HG02678 (cell line): ENCODE data around the gene CGNL1.

Source experiments
- ATAC-seq: cut with Tn5 transposase; IDR thresholded peaks from one replicate; pipeline ENCODE4 v1.9.1; 2021; ENCODE audit warnings: mild to moderate bottlenecking, moderate library complexity; ENCODE audit not compliant: unreplicated experiment

Gene CGNL1

DNA sequence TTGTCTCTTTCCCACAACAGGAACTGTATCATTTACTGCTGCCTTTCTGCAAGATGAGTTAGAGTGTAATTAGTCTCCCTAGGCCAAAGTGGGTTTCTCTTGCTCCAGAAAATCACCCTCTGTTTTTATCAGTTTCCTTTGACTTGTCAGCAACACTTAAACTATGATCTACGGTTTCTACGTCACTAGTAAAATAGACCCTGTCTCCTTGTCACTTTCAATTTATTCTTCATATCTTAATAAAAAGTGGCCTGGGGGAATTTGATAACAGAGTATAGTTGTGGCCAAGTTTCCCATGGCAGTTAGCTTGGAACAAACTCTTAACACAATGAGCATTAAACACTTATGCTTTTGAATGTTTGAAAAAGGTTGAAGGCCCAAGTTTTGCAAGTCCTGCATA lies 79.6 kb downstream of the CGNL1 start:
- no peak for ATAC-seq

DNA sequence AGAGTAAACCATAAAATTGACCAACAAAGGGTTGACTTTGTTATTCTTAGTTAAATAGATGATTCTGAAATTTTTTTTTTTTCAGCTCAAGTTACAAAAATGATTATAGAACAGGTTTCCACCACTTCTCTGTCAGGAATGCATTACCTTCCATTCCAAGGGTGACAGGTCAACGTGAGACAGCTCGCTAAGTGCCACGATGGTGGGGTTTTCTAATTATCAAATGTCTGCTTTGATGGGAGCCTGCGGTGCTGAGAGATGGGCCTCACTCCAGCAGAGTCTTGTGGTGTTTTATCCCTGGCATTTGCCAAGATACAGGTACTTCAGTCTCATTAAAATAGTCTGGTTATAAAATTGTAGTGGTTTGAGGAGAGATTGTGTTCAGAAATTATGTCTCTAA lies 80.3 kb downstream of the CGNL1 start:
- no peak for ATAC-seq

DNA sequence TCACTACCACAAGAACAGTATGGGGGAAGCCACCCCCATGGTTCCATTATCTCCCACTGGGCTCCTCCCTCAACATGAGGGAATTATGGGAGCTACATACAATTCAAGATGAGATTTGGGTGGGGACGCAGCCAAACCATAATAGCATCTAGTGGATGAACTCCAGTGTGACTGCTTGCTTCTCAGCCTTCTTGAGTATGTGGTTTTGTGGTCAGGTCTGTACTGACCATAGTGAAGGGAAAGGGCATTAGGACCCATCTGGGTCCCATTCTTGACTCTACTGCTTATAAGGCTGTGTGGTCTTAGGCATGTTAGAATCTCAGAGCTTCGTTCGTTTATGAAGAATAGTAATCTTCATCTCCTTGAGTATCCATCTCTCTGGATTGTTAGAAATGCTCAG lies 81.4 kb downstream of the CGNL1 start:
- no peak for ATAC-seq

DNA sequence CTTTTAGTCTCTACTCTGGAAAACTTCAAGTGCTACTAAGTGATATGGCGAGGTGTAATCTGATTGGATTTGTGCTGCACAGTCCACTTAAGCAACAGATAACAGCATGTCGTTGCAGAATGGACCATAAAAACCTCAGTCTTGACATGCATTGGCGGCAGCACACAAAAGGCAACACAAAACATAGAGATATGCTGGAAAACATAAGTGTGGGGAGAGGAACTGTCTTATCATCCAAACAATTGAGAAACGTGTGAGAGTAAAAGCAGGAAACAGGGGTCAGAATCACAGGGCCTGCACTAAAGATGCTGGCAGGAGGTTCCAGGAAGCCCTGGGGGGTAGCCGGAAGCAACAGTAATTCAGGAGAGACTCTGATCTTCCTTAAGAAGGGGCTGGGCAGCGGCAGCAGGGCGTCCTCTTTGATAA lies 82.1 kb downstream of the CGNL1 start:
- no peak for ATAC-seq

DNA sequence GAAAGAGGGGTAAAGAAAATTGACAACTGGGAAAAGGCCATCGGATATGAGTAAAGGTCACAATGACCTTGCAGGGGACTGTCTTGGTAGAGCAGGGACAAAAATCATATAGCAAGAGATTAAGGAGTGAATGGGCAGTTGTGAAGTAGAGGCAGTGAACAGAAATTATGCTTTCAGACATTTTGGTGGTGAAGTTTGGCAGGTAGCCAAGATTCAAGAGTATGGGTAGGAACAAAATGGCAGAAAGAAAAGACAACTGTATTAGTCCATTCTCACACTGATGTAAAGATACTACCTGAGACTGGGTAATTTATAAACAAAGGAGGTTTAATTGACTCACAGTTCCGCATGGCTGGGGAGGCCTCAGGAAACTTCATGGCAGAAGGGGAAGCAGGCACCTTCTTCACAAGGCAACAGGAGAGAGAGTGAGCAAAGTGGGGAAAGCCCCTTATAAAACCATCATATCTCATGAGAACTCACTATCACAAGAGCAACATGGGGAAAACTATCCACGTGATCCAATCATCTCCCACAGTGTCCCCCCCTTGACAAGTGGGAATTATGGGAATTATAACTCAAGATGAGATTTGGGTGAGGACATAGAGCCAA lies 84.0 kb downstream of the CGNL1 start:
- no peak for ATAC-seq

DNA sequence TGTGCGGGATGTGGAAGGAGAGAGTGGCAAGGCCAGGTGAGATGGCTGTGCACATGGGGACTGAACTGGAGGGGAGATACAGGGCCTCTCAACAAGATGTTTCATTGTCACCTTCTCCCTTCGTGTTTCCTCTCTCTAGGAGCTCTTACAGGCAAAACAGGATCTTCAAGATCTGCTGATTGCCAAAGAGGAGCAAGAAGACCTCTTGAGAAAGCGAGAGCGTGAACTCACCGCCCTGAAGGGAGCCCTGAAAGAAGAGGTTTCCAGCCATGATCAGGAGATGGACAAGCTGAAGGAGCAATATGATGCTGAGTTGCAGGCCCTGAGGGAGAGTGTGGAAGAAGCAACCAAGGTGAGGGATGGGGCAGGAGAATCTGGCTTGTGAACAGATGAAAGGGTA lies 85.2 kb downstream of the CGNL1 start:
- no peak for ATAC-seq

DNA sequence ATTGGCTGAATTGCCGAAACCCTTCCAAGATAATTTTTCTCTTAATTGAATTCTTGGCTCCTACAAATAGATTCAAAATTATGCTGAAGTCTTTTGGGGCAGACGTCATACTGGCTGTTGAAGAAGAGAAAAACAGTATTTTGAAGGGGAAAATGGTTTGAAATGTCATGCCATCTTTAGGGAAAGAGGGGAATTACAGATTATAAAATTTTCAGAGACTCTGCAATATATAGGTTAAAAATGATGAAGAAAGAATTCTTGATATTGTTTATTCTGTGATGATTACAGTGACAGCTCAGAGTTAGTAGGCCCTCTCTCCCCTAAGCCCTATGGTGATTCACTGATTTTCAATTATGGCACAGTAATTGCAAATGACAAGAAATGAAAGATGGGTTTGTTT lies 86.1 kb downstream of the CGNL1 start:
- no peak for ATAC-seq

DNA sequence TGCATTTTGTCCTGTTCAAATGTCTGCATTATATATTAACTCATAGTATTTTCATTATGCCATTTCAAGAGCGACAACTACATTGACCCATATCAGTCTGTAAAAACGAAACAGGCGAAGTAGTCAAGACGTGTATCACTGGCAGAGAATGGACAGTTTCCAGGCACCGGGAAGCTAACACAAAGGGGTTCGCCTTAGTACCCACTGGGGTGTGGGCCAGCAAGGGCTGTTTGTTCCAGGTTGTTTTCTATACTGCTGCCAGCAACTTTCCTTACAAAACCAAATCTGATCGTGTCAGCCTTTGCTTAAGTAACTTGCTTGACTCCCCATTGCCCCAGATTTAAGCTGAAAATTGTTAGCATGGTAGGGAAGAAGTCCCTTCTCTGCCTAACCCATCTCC lies 87.1 kb downstream of the CGNL1 start:
- no peak for ATAC-seq

DNA sequence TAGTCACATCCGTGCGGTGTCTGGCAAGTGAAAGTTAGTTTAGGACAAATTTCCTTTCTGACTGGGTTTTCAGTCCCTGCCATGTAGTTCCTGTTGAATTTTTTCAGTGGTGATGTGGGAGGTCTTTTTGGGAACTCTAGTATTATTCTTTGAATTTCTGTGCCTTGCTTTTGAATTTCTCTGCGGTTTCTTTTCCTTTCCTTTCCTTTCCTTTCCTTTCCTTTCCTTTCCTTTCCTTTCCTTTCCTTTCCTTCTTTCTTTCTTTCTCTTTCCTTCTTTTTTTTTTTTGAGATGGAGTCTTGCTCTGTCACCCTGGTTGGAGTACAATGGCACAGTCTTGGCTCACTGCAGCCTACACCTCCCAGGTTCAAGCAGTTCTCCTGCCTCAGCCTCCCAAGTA lies 88.2 kb downstream of the CGNL1 start:
- ATAC-seq = no peak

DNA sequence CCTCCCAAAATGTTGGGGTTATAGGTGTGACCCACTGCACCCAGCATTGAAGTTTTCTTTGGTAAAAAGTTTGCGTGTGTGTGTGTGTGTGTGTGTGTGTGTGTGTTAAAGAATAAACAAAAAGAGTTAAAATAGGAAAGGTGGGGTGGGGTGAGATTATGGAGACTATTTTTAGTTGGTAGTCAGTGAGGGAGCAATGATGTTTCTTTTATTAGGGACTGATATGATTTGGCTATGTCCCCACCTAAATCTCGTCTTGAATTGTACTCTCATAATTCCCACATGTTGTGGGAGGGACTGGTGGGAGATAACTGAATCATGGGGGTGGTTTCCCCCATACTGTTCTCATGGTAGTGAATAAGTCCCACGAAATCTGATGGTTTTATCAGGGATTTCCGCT lies 92.2 kb downstream of the CGNL1 start:
- no peak for ATAC-seq

DNA sequence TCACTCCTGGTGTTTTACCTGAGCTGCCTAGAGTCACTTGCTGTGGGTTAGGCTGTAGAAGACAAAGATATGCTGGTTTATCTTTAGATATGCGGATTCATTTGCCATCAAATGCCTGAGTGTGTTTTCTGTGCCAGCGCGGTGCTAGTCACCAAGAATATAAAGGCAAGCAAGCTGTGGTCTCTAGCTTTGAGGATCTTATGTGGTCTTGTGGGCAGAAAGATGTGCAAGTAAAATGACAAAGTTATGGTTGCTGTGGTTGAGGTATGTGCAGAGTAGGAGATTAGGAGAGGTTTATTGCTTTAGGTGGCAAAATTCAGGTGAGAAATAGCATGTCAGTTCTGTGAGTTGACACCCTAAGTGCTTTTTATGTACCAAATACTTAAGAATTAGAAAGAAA lies 94.2 kb downstream of the CGNL1 start:
- ATAC-seq = no peak

DNA sequence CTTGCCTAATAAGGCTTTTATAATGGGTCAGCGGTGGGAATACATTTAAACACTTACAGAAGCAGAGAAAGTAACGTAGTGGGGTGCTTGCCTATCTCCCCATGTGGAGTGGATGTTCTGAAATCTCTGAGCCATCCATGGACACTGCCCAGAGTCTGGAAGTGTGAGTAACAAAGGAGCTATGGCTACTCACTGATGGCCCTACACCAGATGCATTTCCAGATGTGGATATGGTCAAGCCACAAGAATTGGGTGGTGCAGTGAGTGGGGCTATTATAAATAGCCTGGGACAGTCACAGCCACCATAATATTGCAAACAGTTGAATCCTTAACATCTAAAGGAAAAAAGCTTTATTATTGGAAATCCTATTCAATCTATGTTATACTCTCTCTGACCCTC lies 96.6 kb downstream of the CGNL1 start:
- ATAC-seq = no peak

DNA sequence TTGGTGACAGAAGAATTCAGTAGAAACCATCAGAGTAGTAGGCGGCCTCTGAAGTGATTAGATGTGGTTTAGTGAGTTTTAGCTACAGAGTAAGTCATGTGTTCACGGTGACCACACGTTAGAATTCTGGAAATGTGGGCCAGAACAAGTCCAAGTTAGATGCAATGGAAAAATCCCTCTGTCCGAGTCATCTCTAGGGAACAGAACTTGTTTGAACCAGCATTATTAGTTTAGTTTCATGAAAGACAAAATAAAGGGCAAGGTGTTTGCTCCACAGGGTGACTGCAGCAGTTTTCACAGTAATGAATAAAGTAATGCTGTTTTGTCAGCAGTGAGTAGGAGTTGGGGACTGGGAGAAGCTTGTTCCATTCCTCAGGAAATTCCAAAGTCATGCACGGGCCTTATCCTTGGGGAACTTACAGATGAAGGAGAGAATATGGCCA lies 100.2 kb downstream of the CGNL1 start:
- ATAC-seq = no peak

DNA sequence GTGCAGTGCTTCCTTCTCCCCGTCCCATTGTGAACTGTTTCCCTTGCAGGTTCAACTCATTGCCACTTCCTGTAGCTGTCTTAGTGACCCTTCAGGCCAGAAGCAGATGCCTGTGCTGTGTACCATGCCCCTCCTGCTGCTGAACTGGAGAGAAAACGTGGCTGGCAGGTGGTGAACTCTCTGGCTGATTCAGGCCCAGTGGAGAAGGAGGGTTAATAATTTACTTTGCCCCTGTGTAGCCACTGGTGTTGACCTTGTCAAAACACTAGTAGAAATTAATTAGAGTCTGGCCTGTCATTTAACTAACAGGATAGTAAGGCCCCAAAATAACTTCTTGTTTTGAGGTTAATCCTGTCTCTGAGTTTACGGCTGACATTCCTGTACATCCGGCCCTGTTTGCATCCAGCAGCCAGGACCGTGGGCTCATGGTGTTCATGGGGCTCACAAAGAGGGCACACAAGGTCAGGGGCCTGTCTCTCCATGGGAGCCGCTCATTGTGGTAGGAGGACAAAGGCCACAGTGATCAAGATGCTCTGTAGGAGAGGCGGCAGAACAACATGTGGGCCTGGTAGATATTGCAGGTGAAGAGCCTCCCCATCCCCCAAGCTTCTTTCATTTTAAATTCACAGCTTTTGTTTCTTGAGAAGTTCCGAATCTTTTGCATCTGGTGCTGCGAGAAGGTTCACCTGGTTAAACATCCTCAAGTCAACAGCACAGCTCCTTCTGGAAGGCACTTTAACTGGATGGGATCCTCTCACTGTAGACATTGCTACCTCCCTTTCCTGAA lies 101.6 kb downstream of the CGNL1 start:
- peak; percentile 63 for ATAC-seq

DNA sequence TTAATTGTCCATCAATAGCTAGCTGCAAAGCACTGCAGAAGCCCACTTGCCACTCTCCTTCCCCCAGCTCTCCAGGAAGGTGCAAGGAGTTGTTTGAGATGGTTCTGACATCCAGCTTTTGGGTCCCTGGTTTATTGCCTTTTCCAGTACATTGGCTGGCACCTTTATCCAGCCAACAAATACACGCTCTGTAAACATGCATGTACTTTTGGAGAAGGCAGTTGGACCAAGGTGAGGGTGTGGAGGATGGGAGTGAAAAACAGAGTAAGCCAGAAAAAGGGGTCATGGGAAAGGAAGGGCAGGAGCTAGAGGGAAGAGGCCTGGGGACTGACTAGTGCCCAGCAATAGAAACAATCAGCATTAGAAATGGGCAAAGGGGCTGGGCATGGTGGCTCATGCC lies 102.7 kb downstream of the CGNL1 start:
- no peak for ATAC-seq

DNA sequence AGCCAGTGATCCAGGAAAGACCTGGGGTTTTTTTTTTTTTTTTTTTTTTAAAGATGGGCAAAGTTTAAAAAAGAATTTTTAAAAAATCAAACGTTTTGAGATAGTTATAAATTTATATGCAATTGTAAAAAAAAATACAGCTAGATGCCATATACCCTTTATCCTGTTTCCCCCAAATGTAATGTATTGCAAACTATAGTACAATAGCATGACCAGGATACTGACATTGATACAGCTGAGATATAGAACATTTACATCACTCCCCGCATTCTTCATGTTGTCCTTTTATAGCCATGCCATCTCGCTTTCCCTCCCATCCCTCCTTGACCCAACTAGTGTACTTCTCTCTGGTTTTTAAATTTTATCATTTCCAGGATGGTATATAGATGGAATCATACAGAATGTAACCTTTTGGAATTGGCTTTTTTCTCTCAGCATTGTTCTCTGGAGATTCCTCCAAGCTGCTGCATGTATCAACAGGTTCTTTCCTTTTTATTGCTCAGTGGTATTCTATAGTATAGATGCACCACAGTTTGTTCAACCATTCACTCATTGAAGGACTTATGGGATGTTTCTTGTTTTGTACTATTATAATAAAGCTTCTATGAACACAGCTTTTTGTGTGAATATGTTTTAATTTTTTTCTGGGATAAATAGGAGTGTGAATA lies 104.9 kb downstream of the CGNL1 start:
- ATAC-seq = no peak

DNA sequence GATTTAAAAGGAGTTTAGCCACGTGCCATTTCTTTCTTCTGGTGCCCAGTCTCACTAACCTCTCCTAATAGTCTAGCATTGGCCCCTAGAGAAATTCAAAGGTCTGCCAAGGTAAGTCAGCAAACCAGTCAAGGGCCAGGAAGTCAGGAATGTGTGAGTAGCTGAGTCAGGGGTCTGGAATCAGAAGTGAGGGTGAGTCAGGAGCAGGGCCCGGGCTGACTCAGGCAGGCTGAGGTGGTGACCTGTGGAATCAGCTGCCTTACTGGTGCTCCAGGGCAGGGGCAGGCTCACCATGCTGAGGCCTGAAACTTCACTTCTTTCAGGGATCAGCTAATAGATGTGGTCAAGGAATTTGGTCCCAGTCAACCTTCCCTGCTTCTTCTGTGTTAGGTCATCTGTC lies 109.6 kb downstream of the CGNL1 start:
- ATAC-seq = no peak

DNA sequence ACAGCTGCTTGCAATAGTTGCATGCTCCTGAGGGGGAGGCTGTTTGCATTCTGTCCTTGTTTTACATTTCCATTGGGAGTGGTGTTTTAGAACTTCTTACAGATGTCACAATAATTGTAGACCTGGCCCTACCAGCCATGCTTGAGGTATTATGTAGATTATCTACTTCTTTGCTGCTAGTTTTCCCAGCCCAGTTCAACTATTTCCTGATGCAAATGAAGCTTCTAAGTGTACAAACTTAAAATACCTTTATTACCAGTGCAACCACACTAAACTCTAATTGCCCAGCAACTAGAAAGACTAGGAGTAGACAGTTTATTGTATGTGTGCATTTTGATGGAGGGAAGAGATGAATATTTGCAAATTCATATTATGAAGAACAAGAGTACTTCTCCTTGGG lies 110.5 kb downstream of the CGNL1 start:
- ATAC-seq = no peak

DNA sequence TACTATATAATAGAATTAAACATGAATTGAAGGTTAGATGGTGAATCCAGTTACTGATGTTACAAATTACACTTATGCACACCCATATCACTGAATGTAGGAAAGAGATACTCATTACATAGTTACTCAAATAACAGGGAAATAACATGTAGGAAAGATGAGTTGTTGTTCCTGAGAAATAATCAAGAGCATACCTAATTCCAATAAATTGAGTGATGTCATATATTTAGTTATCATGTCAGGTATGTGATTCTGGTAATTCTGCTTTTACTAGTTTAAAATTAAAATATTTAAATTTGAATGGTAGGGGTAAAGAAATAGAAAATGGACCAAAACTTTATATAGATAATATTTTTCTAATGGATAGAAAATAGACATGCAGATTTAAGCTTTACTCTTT lies 112.8 kb downstream of the CGNL1 start:
- no peak for ATAC-seq

DNA sequence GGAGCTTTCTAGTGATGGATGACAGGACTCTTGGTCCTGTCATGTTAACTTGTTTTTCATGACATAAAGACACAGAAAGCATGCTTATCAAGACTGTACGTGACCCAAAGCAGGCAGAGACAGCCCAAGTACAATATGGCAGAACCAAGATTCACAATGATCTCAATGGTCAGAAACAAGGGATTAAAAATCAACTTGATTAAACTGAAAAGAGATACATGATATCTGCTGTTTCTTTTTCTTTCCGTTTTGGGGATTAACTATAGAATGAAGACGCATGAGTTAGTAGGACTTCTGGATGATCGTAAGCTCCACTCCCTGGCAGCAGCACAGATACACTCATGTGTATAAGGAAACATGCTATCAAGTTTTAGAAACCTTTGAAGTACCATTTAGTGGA lies 117.0 kb downstream of the CGNL1 start:
- no peak for ATAC-seq

DNA sequence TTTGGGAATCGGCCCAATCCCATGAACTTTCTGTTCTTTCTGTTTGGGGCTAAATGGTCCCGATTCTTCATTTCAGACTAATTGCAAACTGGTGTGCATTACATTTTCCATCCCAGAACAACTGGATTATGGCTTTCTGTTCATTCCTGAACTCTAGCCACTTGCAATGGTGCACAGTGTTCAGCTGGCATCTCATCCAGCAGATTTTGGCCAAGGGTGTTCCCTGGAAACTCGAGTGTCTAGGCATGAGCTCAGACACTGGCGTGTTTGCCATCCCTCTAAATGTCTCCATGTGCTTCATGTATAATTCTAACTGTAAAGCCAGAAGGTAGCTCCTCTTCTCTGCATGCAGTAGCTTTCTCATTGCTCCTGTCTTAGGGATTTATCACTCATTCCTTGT lies 118.3 kb downstream of the CGNL1 start:
- no peak for ATAC-seq

DNA sequence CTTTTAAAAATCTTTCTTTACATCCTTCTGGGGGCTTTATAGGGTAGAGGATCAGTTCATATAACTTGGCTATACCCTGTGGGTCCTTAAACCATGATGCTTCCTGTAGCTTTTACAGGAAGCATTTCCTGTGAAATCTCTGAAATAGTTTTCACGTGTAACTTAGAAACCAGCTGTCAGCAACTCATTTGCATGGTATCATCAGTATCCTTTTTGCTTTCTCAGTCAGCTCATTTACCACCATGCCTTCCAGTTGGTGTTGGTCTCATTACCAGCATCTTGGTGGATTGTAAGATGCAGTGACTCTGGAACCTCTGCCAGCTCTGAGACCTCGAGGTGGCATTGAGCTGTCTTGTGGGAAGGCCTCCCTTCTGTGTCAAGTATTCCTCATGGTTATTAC lies 118.7 kb downstream of the CGNL1 start:
- no peak for ATAC-seq
